Astrocyte (in vitro differentiated cells and primary cell): ENCODE data around the gene KCNQ5. TPM values are rescaled to one million over a fixed set of nuclear protein-coding genes. Genes with fewer than 3 reads are reported as not detected.

Experiments used
- DNase-seq: peaks from one replicate; pipeline ENCODE4 v3.0.0-alpha.2; 2010; ENCODE audit warnings: low read depth
- FAIRE-seq: peaks from 2 replicates; lab custom pipeline; 2011; peaks lifted over from hg19 to GRCh38; lab: Jason Lieb, UNC
- H2AFZ ChIP-seq: 2 replicates; pipeline ENCODE4 v1.6.0; 2012; ENCODE audit warnings: low read depth, low read length, inconsistent platforms
- H3K27ac ChIP-seq: 2 replicates; pipeline ENCODE4 v1.5.1; 2011; ENCODE audit warnings: low read depth, low read length, inconsistent platforms
- H3K27me3 ChIP-seq: 2 replicates; pipeline ENCODE4 v1.6.0; 2011; ENCODE audit warnings: low read length, inconsistent platforms; ENCODE audit not compliant: insufficient read depth
- H3K36me3 ChIP-seq: 2 replicates; pipeline ENCODE4 v1.5.1; 2011; ENCODE audit warnings: low read length, inconsistent platforms; ENCODE audit not compliant: insufficient read depth
- H3K4me1 ChIP-seq: 2 replicates; pipeline ENCODE4 v1.5.1; 2011; ENCODE audit warnings: low read length, inconsistent platforms; ENCODE audit not compliant: insufficient read depth
- H3K4me2 ChIP-seq: 2 replicates; pipeline ENCODE4 v1.6.0; 2012; ENCODE audit warnings: low read length, inconsistent platforms
- H3K4me3 ChIP-seq: 2 replicates; pipeline ENCODE4 v1.5.1; 2011; ENCODE audit warnings: low read depth, mild to moderate bottlenecking, low read length, inconsistent platforms; ENCODE audit not compliant: insufficient read depth
- H3K79me2 ChIP-seq: 2 replicates; pipeline ENCODE4 v1.6.0; 2012; ENCODE audit warnings: mild to moderate bottlenecking, low read length, inconsistent platforms; ENCODE audit not compliant: insufficient read depth
- H3K9ac ChIP-seq: 2 replicates; pipeline ENCODE4 v1.6.0; 2012; ENCODE audit warnings: mild to moderate bottlenecking, low read length, inconsistent platforms
- H3K9me3 ChIP-seq: 2 replicates; pipeline ENCODE4 v1.5.1; 2012; ENCODE audit warnings: low read depth, mild to moderate bottlenecking, low read length, inconsistent platforms; ENCODE audit not compliant: insufficient read depth
- H4K20me1 ChIP-seq: 2 replicates; pipeline ENCODE4 v1.6.0; 2012; ENCODE audit warnings: low read length, inconsistent platforms; ENCODE audit not compliant: insufficient read depth
- H3K27ac Mint-ChIP-seq: one replicate; pipeline ENCODE4 v1.8.0; 2021; ENCODE audit warnings: mild to moderate bottlenecking, mixed read lengths; ENCODE audit not compliant: unreplicated experiment
- H3K27me3 Mint-ChIP-seq: one replicate; pipeline ENCODE4 v1.8.0; 2021; ENCODE audit warnings: low read depth, mixed read lengths; ENCODE audit not compliant: unreplicated experiment
- H3K36me3 Mint-ChIP-seq: one replicate; pipeline ENCODE4 v1.8.0; 2021; ENCODE audit warnings: low read depth, mixed read lengths; ENCODE audit not compliant: unreplicated experiment
- H3K4me1 Mint-ChIP-seq: one replicate; pipeline ENCODE4 v1.8.0; 2021; ENCODE audit warnings: low read depth, mixed read lengths; ENCODE audit not compliant: unreplicated experiment
- H3K4me3 Mint-ChIP-seq: one replicate; pipeline ENCODE4 v1.8.0; 2021; ENCODE audit warnings: mild to moderate bottlenecking, moderate library complexity, mixed read lengths; ENCODE audit not compliant: unreplicated experiment
- H3K9me3 Mint-ChIP-seq: one replicate; pipeline ENCODE4 v1.8.0; 2021; ENCODE audit warnings: mild to moderate bottlenecking, mixed read lengths; ENCODE audit not compliant: unreplicated experiment
- CTCF ChIP-seq: IDR thresholded peaks from 2 replicates; pipeline ENCODE4 v1.5.1; 2011; ENCODE audit warnings: low read depth, mild to moderate bottlenecking, inconsistent platforms, low read length, moderate library complexity; ENCODE audit not compliant: insufficient read depth
- EZH2 ChIP-seq: IDR thresholded peaks from 2 replicates; pipeline ENCODE4 v1.6.1; 2012; ENCODE audit warnings: mild to moderate bottlenecking, low read length, inconsistent platforms; ENCODE audit not compliant: insufficient read depth
- total RNA-seq: library from RNA; stranded (reverse); gene quantifications from 2 replicates; pipeline ENCODE4 v1.2.1, GENCODE V29; 2021

The KCNQ5 gene
- total RNA-seq, 1 donor from 2014 or later = 2.0 TPM

- Mint-ChIP-seq H3K27ac (no peak overlapping the region), H3K27me3 (peaks cover 2% of the 10 kb centered on the region), H3K4me1 (no peaks in the 10 kb centered on the region), H3K36me3 (no peaks in the 10 kb centered on the region), H3K9me3 (no peaks in the 10 kb centered on the region), H3K4me3 (no peak overlapping the region)
- Histone ChIP-seq H3K36me3 (no peaks in the 10 kb centered on the region), H3K79me2 (no peaks in the 10 kb centered on the region), H4K20me1 (no peaks in the 10 kb centered on the region), H3K4me2 (no peak overlapping the region), H3K9ac (no peak overlapping the region), H2AFZ (no peak overlapping the region), H3K27me3 (no peaks in the 10 kb centered on the region), H3K27ac (no peak overlapping the region), H3K4me3 (no peak overlapping the region), H3K9me3 (no peaks in the 10 kb centered on the region), H3K4me1 (no peaks in the 10 kb centered on the region)
- TF ChIP-seq CTCF (no peak), EZH2 (no peak)
- DNase-seq = no peak
- FAIRE-seq = no peak
Measured at GRCh38 chr6:72699159-72699558, 77.3 kb downstream of the KCNQ5 start.

DNA sequence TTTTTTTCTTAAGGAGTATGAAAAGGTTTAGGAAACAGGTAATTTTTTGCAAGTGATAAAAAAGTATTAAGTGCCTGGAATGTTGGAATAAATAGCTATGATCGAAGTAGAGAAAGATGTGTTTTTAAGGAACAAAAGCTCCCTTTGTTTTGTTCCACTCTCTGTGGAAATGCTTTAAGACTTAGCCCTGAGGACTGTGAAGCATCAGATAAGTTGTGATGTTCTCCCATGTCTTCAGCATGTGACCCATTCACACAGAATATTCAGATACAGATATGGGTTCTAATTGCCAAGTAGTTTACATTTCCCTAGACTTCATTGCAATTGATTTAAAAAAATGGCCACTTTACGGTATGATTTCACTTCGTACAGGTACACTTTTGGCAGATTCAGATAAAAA is 80.6 kb downstream of the KCNQ5 start:
- Mint-ChIP-seq H3K27me3 (peaks cover 2% of the 10 kb centered on the region), H3K4me3 (no peak overlapping the region), H3K9me3 (no peaks in the 10 kb centered on the region), H3K4me1 (no peaks in the 10 kb centered on the region), H3K36me3 (no peaks in the 10 kb centered on the region), H3K27ac (no peak overlapping the region)
- no peaks in the 10 kb centered on the region for H4K20me1 ChIP-seq
- no peaks in the 10 kb centered on the region for H3K4me1 ChIP-seq
- H3K36me3 ChIP-seq = no peaks in the 10 kb centered on the region
- no peak overlapping the region for H3K9ac ChIP-seq
- no peak overlapping the region for H3K4me3 ChIP-seq
- DNase-seq (no peak), FAIRE-seq (no peak)
- no peak overlapping the region for H2AFZ ChIP-seq
- TF ChIP-seq CTCF (no peak), EZH2 (no peak)
- no peak overlapping the region for H3K4me2 ChIP-seq
- no peak overlapping the region for H3K27ac ChIP-seq
- no peaks in the 10 kb centered on the region for H3K27me3 ChIP-seq
- no peaks in the 10 kb centered on the region for H3K9me3 ChIP-seq
- H3K79me2 ChIP-seq = no peaks in the 10 kb centered on the region

GRCh38 chr6:72703093-72703492 is 81.2 kb downstream of the KCNQ5 start:
- H4K20me1 ChIP-seq = no peaks in the 10 kb centered on the region
- no peak overlapping the region for H3K4me3 ChIP-seq
- no peak for FAIRE-seq
- no peak overlapping the region for H3K4me3 Mint-ChIP-seq
- no peaks in the 10 kb centered on the region for H3K4me1 Mint-ChIP-seq
- no peak overlapping the region for H3K27ac ChIP-seq
- H3K27me3 Mint-ChIP-seq = peaks cover 2% of the 10 kb centered on the region
- no peaks in the 10 kb centered on the region for H3K9me3 Mint-ChIP-seq
- no peak for DNase-seq
- H3K36me3 ChIP-seq = no peaks in the 10 kb centered on the region
- TF ChIP-seq EZH2 (no peak), CTCF (no peak)
- H3K27me3 ChIP-seq = no peaks in the 10 kb centered on the region
- no peak overlapping the region for H3K27ac Mint-ChIP-seq
- H3K79me2 ChIP-seq = no peaks in the 10 kb centered on the region
- no peaks in the 10 kb centered on the region for H3K9me3 ChIP-seq
- no peak overlapping the region for H3K4me2 ChIP-seq
- no peak overlapping the region for H3K9ac ChIP-seq
- H3K36me3 Mint-ChIP-seq = no peaks in the 10 kb centered on the region
- H3K4me1 ChIP-seq = no peaks in the 10 kb centered on the region
- H2AFZ ChIP-seq = no peak overlapping the region
